Glomerular visceral epithelial cell (primary cell): ENCODE data around the gene PRSS36.
A peak's percentile ranks its signal among the peaks of the same experiment; 100 is the strongest.
"Not testable (repeated sequence)": the region's sequence is repeated elsewhere in the genome, so short reads cannot be mapped to it uniquely, and the experiment has no call there.

Experiments
- DNase-seq: peaks from one replicate; pipeline ENCODE4 v3.0.0-alpha.2; 2016; ENCODE audit errors: extremely low spot score

PRSS36 gene

DNA sequence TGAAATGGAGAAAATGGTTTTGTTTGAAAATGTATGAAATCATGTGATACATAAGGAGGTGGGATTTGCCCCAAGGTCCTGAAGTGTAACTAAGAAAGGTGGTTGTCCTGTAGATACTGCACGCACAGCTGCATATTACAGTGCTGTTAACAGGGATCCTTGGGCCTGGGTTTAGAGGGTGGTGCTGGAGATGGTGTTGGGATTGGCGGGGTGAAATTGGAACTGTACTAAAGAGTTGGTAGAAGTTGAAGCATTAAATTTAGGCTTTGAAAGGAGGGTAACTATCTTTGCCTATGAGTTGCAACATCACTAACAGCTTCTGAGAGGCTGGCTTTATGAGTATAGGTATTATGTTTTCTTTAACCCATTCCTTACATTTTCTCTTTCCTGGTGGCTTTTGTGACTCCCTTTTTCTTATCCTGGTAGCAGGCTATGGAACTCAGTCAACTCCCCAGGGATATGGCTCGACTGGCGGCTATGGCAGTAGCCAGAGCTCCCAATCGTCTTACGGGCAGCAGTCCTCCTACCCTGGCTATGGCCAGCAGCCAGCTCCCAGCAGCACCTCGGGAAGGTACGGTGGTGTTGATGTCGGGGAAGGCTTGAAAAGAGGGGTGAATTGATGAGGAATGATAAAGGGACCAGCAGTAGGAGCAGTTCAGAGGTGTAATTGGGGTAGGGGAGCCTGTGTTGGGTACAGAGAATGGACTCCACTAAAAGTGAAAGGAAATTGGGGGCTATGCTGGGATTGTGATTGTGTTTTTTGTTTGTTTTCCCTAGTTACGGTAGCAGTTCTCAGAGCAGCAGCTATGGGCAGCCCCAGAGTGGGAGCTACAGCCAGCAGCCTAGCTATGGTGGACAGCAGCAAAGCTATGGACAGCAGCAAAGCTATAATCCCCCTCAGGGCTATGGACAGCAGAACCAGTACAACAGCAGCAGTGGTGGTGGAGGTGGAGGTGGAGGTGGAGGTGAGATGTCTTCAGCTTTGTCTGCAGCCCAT is 33.9 kb upstream of the PRSS36 start:
- DNase-seq = no peak

DNA sequence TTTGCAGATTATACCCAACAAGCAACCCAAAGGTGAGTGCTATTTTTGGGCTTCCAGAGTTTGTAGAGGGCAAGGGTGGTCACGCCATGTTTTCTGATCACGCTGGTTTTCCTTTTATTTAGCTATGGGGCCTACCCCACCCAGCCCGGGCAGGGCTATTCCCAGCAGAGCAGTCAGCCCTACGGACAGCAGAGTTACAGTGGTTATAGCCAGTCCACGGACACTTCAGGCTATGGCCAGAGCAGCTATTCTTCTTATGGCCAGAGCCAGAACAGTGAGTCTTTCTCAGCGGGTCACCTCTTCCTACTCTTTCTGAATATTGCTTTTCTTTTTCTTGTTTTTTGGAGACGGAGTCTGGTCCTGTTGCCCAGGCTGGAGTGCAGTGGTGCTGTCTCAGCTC is 32.5 kb upstream of the PRSS36 start:
- no peak for DNase-seq

DNA sequence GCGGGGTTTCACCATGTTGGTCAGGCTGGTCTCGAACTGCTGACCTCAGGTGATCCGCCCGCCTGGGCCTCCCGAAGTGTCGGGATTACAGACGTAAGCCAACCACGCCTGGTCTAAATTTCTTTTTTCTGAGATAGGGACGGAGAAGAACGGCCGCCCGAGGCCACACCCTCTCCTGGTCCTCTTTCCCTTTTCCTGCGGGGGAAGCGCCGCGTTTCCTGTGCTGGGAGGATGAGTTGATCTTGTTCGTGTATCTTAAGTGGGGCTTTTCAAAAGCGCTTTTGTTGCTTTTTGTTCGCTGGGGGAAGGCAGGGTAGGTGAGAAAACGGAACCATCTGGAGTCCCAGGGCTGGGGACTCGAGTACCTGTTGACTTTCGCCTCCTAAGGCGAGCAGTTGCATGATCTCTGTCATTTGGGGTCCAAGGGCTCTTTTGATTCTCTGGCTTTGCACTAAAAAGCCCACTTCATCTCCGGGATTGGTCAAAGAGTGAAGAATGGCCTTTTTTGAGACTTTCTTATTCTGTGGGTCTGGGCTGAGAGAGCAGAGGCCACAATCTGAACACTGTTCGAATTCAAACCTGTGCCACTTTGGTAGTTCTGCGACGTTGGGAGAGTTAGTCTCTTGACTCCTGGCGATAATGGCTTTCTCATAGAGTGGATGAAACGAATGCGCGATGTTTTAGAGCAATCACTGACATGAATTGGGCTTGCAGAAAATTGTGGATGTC is 31.4 kb upstream of the PRSS36 start:
- peak; percentile 55 for DNase-seq

DNA sequence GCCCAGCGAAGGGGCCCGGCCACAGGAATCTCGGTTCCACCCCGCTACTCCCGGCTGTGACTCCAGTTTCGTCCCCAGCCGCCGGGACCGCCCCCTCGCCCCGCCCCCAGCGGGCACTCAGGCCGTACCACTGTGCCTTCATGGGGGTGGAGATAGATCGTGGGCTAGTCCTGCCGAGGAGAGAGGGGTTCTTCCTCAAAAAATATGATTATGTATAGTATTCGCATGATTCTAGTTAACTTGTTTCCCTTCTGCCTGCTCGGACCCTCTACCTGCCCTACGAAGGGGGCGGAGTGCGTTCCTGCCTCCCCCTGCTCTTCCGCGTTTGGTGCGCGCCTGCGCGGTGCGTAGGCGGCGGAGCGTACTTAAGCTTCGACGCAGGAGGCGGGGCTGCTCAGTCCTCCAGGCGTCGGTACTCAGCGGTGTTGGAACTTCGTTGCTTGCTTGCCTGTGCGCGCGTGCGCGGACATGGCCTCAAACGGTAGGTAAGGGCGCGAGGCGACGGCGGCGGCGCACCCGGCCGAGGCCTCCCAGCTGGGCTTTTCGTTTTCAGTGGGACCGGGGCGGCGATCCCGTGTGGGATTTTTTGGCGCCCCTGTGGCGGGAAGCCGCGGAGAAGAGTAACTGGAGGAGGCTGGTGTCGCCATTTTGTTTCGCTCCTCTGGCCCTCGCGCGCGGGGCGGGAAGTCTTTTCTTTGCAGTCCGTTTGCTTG is 30.0 kb upstream of the PRSS36 start, which contains the start of gene FUS:
Gene FUS, plus strand, starts transcription at position 393 of the 713 bp plus-strand sequence. Its CDS starts 76 bp downstream, at position 469.
- peak; percentile 89 for DNase-seq

DNA sequence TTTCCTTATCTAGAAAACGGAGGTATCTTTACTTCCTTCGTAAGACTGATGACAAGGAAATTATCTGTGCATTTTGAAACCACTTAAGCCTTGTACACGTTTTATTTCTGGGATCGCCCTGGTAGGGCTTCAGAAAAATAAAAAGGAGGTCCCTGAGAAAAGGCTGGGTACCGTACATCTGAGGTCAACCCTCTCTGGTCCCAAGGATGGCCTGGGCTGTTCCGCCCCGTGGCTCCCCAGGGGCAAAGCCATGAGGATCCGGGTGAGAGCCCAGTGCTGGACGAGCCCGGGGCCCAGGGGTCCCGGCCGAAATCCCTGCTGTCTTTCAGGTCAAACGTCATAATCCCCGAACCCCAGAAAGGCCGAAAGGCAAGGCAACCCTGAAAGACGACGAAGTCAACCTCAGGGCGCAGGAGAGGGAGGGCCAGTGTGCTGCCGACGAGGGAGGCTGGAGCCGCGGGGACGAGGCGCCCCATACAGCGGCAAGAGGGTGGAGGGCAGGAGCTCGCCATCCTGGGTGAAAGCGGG is 29.4 kb upstream of the PRSS36 start:
- no peak for DNase-seq

DNA sequence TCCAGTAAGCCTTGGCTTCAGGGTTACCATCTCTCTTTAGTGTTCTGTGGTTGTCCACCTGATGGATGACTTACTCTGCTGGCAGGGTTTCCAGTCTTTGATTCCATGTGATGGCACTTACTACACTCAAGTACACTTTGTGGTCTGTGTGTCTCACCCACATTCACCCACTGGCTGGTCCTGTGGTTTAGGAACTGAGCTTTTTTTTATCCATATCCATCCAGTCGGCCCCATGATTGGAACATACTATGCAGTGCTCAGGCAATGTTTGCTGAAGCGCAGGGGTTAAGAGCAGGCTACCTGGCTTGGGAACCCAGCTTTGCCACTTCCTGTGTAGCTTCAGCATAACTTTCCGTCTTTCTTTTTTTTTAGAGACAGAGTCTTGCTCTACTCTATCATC is 27.3 kb upstream of the PRSS36 start:
- peak; percentile 96 for DNase-seq

DNA sequence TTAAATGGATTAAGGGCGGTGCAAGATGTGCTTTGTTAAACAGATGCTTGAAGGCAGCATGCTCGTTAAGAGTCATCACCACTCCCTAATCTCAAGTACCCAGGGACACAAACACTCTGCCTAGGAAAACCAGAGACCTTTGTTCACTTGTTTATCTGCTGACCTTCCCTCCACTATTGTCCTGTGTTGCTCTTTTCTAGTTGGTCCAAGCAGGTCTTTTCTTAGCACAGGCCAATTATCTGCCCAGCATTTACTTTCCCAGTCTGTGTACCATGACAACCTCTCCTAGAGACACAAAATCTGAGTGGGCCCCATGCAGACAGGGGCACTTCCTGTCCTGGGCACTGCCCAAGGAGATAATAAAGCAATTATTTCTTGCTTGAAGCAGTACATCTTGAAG is 20.2 kb upstream of the PRSS36 start:
- not testable (repeated sequence) for DNase-seq

DNA sequence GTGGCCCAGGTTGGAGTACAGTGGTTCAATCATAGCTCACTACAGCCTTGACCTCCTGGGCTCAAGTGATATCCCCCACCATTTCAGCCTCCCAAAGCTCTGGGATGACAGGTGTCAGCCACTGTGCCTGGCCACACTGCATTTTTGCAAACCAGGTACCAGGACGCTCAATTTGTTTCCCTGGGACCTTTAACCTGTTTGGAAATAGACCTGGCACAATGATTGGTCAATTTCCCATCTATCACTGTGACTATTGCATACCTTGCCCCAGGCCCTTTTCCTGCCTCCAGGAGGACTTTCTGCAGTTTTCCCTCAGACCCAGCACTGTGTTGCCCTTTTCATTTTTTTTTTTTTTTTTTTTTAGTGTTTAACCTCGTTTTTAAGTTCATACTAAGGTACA is 19.0 kb upstream of the PRSS36 start:
- no peak for DNase-seq

DNA sequence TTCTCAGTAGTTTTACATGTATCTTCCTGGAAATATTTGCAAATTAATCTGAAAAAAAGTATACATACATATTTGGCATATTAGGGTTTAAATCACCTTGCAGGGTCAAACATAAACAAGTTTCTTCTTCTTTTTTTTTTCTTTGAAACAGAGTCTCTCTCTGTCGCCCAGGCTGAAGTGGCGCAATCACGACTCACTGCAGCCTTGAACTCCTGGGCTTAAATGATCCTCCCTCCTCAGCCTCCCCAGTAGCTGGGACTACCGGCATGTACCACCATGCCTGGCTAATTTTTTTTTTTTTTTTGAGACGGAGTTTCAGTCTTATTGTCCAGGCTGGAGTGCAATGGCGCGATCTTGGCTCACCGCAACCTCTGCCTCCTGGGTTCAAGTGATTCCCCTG is 17.4 kb upstream of the PRSS36 start:
- no peak for DNase-seq

DNA sequence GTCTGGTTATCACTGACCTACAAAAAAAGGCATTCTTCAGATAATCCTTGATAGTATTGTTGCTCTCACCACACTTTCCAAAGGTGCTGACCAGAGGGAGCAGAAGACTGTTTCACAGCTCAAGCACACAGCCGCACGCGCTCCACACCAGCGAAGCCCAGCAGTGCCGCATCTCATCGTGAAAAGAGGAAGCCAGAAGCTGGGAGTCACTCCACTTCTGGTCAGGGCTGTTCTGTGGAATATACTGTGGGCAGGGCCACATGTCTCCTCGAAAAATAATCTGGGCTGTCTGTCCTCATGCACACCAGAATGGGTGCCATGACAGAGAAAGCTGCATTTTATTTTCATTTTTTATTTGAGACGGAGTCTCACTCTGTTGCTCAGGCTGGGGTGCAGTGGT is 7.3 kb upstream of the PRSS36 start:
- DNase-seq = no peak

DNA sequence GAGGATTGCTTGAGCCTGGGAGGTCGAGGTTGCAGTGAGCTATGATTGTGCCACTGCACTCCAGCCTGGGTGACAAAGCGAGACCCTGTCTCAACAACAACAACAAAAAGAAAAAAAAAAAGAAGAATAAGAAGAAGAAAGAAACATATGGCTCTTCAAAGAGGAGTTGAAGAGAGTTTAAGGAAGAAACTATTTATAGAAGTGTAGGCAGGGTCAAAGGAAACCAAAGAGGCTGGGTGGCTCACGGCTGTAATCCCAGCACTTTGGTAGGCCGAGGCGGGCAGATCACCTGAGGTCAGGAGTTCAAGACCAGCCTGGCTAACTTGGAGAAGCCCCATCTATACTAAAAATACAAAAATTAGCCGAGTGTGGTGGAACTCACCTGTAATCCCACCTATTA is 1.1 kb upstream of the PRSS36 start:
- DNase-seq = not testable (repeated sequence)

DNA sequence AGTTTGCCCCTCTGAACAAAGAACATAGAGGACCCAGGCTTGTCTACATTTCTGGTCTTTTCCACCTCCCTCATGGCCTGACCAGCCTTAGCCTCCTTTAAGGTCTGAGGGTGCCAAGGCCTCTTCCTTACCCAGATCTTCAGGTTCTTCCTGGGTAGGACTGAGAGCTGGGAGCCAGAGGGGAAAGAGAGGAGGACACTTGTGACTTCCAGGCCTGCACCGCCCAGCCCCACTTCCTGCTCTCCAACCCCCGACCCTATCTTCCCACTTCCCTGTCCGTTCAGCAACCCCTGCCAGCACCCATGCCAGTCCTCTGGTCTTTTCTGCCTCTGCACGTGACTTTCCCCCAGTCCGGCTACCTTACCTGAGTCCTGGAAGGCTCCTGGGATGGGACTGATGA is 534 bp downstream of the PRSS36 start:
- DNase-seq = no peak

DNA sequence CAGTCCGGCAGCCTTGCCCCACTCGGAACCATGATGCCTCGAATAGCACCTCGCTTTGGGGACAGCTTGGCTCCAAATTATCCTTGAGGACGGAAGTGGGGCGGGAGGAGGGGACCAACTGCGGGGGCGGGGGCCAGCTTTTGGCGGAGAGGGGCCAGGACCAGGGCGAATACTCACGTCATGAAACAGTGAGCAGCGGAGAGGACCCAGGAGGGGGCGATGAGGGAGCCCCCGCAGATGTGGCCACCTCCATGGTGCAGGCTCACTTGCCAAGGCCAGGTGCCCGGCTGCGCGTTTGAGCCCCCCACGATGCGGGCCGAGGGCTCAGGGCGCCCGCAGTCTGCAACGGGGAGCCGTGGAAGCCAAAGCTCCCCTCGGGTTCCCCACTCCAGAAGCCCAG is 970 bp downstream of the PRSS36 start:
- no peak for DNase-seq

DNA sequence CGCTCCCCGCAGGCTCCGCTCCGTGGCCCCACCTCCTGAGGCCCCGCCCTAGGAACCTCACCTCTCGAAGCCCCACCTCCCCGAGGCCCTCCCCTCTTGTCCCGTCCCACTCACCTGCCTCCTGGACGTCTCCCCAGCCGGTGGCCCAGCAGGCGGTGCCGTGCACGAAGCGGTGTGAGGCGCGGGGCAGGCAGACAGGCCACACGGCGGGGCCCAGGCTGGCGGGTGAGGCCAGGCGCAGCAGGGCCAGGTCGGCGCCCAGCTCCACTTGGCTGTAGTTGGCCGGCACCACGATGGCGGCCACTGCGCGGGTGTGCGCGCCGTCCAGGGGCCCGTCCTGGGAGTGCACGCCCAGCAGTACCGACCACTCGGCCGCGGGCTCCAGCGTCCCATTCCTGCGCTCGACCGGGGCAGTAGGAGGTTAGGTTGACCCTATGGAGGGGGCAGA is 1.6 kb downstream of the PRSS36 start:
- DNase-seq = no peak

DNA sequence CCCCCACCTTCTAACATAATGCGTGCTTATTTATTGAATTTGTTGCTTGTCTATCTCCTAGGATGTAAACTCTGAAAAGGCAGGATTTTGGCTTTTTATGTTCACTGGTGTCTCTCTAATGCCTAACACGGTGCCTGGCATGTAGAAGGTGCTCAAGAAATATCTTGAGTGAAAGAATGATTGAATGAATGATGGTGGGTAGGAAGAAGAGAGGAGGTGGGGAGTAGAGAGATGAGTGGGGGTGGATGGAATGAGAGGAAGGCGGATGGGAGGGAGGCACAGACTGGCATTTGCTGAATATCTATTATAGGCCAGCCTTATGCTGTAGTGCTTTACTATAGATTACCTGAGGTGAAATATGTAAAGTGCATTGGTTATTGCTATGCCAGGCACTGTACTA is 2.3 kb downstream of the PRSS36 start:
- DNase-seq = no peak

DNA sequence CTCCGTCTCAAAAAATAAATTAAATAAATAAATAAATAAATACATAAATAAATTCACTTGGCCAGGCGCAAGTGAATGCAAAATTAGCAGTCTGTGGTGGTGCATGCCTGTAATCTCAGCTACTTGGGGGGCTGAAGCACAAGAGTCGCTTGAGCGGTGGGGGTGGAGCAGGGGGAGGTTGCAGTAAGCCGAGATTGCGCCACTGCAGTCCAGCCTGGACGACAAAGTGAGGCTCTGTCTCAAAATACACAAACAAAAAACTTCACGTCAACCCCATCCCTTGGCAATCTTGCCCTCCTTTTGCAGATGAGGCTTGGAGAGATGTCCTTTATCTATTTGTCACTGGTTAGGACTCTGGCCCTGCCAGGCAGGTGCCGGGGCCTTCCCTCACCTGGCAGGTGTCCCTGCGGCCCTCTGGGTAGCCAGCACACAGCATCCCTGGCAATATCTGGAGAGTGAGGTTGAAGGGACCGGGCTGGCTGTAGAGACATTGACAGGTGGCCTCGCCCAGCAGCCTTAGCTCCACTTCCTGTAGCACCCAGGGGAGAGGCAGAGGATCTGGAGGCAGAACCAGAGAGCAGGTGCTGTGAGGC is 4.4 kb downstream of the PRSS36 start:
- no peak for DNase-seq

DNA sequence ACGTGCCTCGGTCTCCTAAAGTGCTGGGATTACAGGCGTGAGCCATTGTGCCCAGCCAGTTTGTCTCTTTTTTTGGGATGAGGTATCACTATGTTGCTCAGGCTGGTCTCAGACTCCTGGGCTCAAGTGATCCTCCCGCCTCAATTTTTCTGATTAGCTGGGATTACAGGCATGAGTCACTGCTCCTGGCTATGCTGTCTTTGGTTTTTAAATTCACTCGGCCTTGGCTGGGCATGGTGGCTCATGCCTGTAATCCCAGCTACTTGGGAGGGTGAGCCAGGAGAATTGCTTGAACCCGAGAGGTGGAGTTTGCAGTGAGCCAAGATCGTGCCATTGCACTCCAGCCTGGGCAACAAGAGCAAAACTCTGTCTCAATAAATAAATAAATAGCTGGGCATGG is 5.4 kb downstream of the PRSS36 start:
- DNase-seq = not testable (repeated sequence)

DNA sequence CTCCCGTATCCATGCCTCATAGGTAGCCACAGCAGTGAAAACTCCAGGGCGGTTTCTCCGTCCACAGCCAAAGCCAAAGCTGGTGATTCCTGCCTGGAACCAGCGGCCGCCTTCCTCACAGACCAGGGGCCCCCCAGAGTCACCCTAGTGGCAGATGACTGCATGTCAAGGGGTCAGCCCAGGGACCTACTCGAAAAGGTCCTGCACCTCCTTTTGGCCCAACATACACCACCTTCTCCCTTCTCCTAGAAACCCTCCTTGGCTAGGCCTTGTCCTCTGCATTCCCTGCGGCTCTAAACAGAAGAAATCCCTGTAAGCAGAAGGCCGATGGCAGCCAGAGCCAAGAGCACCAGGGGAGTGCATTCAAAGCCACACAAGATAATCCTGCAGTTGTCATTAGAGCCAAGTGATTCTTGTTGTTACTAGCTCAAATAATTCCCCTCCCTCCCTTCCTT is 6.1 kb downstream of the PRSS36 start:
- no peak for DNase-seq

DNA sequence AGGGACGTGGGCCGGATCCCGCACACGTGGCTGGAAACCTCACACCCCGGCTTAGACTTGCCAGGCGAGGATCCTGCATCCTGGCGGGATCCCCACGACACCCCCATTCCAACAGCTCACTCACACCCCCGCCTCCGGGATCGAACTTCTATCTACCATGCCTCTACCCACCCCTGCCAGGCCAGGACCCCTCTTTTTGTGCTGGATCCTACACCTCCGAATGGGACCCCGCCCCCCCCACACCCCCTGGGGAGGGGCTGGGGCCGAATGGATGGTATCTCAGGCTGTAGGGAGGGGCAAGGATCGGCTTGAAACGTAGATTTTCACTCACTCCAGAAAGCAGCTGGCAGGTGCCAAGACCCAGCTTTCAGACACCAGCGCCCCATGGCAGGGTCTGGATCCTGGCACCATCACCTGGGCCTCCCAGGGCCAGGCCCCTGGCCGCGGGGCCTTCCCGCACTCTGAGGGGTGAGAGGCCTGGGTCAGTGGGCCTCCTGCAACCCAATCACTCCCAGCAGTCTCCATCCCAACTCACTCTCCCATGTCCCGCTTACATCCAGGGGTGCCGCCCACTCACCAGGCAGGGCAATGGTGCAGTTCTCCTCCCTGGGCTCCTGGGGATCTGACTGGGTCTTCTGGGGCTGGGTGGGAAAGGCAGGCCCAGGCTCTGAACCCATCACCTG is 6.7 kb downstream of the PRSS36 start:
- no peak for DNase-seq

DNA sequence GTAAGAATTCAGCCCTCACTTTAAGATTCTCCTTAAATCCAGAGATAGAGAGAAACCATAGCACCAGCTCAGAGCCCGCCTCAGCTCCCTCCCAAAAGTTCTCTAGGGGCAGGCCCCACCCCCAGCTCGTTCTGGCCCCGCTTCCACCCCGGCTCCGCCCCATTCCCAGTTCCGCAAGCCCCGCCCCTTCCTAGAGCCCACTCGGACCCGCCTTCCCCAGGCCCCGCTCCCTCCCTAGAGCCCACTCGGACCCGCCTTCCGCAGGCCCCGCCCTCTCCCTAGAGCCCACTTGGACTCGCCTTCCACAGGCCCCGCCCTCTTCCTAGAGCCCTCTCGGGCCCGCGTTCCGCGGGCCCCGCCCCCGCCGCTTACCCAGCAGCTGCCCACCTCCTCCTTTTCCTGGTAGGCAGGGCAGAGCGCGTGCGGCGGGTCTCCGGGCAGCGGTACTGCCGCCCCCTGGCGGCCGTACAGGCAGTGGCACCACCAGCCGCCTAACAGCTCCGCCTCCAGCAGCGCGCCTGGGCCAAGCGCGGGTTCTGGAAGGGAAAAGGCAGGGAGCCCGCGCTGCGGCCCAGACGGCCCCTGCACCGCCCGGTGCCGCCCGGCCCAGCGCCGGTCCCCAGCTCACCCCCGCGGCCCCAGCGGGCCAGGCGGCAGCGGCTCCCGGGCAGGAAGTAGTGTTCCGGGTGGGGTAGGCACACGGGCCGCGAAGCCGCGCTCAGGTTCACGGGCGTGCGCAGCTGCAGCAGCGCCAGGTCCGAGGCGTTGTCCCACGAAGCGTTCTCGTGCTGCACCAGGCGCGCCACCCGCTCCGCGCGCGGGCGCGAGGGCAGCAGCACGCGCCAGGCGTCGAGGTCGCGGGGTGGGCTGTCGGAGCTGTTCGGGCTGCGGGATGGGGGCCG is 7.5 kb downstream of the PRSS36 start:
- peak; percentile 99 for DNase-seq
